ENCODE data around the gene DLG1.

DNA sequence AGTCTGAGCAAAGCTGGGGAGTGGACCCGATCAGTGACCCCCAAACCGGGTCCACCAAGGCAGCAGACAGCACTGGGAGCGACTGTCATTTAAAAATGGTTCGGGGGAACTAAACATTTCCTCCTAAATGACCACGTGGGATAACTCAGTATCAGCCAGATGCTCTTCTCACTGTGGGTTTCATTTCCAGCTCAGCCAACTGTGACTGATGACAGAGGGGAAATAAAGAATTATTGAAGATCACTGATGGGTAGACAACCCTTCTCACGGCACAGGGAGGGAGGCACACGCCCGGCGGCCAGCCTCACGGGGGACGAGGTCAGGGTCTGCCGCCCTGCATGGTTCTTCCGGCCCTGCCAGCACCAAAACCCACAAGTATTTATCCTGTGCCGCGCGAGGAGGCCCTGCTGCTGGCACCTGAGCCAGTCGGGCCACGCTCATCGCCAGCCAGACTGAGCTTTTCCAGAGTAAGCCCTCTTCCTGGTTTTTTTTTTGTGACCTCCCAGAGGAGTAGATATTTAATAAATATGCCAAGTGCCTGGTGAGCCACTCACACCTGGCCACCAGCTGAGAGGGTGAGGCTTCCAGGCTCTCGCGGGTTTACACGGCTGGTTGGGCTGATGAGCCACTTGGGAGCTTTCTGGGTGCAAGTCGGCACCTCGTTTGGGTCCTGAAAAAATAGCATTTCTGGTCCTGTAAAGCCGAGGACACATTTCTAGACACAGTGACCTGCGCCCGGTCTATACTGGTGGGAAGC, 275.0 kb downstream of the DLG1 start:
- TF ChIP-seq, protein P1, sequence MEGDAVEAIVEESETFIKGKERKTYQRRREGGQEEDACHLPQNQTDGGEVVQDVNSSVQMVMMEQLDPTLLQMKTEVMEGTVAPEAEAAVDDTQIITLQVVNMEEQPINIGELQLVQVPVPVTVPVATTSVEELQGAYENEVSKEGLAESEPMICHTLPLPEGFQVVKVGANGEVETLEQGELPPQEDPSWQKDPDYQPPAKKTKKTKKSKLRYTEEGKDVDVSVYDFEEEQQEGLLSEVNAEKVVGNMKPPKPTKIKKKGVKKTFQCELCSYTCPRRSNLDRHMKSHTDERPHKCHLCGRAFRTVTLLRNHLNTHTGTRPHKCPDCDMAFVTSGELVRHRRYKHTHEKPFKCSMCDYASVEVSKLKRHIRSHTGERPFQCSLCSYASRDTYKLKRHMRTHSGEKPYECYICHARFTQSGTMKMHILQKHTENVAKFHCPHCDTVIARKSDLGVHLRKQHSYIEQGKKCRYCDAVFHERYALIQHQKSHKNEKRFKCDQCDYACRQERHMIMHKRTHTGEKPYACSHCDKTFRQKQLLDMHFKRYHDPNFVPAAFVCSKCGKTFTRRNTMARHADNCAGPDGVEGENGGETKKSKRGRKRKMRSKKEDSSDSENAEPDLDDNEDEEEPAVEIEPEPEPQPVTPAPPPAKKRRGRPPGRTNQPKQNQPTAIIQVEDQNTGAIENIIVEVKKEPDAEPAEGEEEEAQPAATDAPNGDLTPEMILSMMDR (IDR thresholded peaks at IDR 0.05), result no peak
- TF ChIP-seq POLR2A (IDR thresholded peaks at IDR 0.05), result no peak
